Ishikawa (cell line): ENCODE data around the gene IPPK.

Experiments
- CEBPB ChIP-seq: IDR thresholded peaks from 2 replicates; pipeline ENCODE4 v1.6.1; 2012
- CREB1 ChIP-seq: IDR thresholded peaks from 2 replicates; pipeline ENCODE4 v1.6.1; 2012; ENCODE audit warnings: low read depth
- EGR1 ChIP-seq: IDR thresholded peaks from 2 replicates; pipeline ENCODE4 v1.6.1; 2012
- EP300 ChIP-seq: IDR thresholded peaks from 2 replicates; pipeline ENCODE4 v1.6.1; 2012; ENCODE audit warnings: borderline replicate concordance
- FOXM1 ChIP-seq: IDR thresholded peaks from 2 replicates; pipeline ENCODE4 v1.6.1; 2012; ENCODE audit warnings: low read depth, borderline replicate concordance
- NFIC ChIP-seq: IDR thresholded peaks from 2 replicates; pipeline ENCODE4 v1.6.1; 2012
- RAD21 ChIP-seq: IDR thresholded peaks from 2 replicates; pipeline ENCODE4 v1.6.1; 2012; ENCODE audit warnings: low read depth
- TAF1 ChIP-seq: IDR thresholded peaks from 2 replicates; pipeline ENCODE4 v1.6.1; 2012; ENCODE audit warnings: low read depth, mild to moderate bottlenecking
- TCF12 ChIP-seq: IDR thresholded peaks from 2 replicates; pipeline ENCODE4 v1.6.1; 2012; ENCODE audit warnings: low read depth
- TEAD4 ChIP-seq: IDR thresholded peaks from 2 replicates; pipeline ENCODE4 v1.6.1; 2012
- YY1 ChIP-seq: IDR thresholded peaks from 2 replicates; pipeline ENCODE4 v1.6.1; 2012; ENCODE audit warnings: low read depth
- ZBTB7A ChIP-seq: IDR thresholded peaks from 2 replicates; pipeline ENCODE4 v1.6.1; 2012; ENCODE audit warnings: low read depth
- TF ChIP-seq, protein P1 (sequence below): IDR thresholded peaks from 2 replicates; pipeline ENCODE4 v1.6.1; 2012

DNA sequence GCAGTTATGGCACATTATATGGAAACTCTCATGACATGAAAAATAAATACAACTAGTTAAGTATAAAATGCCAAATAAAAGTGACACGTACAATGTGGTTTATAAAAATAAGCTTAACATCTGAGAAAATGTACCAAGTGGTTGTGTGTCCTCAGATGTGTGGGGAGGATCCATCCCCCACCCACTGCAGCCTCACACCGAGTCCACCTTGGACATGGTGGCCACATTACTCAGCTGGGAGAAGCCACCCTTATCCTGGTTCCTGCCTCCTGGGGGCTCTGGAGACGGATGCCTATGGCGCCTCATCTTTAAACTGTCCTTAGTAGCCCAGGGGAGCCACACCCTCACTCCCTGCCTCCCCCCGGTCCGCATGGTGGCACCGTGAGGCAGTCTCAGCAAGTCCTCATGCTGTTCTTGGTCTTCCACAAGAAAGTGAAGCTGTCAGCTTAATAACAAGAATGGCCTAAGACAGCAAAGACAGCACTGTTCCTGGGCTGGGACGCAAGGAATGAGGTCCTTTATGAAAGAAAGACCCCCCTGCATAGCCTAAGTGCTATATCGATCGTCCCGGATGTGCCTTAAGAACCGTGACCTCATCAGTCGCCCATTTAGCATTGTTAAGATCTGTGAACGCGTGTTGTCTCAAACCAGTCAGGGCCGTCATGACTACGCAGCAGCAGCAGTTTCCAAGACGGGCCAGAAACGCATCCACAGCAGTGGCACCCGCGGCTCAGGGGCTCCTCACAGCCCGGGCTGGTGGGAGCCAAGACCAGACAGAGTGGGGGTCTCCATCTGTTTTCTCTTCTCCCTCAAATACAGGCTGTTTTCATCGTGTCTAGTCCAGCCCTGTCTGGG, 56.4 kb downstream of the IPPK start:
- TF ChIP-seq EP300 (no peak), CEBPB (no peak), EGR1 (no peak), NFIC (no peak), TCF12 (no peak), FOXM1 (no peak), TEAD4 (no peak), RAD21 (no peak), TAF1 (no peak), YY1 (no peak), CREB1 (no peak), ZBTB7A (no peak)
- TF ChIP-seq, protein P1, sequence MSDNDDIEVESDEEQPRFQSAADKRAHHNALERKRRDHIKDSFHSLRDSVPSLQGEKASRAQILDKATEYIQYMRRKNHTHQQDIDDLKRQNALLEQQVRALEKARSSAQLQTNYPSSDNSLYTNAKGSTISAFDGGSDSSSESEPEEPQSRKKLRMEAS, result no peak
